ENCODE data around the gene PDCD10. TPM values are rescaled to one million over a fixed set of nuclear protein-coding genes. Genes with fewer than 3 reads are reported as not detected.

PDCD10 gene
- polyA plus RNA-seq, 1 donor from 2014 or later, result 79.1 TPM

- no peaks in the 10 kb centered on the region for H3F3A ChIP-seq (ENCODE audit: insufficient read depth, low read length, poor library complexity, severe bottlenecking)
- no peaks in the 10 kb centered on the region for H3K27me3 ChIP-seq (ENCODE audit: insufficient read depth, low read depth, low read length)
- no peaks in the 10 kb centered on the region for H3K9me2 ChIP-seq (ENCODE audit: insufficient read depth, low read length)
- no peaks in the 10 kb centered on the region for H3K79me2 ChIP-seq (replicated peaks; ENCODE audit: insufficient read depth, low read length)
- no peak overlapping the region for H3K9ac ChIP-seq (ENCODE audit: low read length)
- TF ChIP-seq MXI1 (conservative IDR thresholded peaks at IDR 0.05; ENCODE audit: poor library complexity, severe bottlenecking), result no peak
- TF ChIP-seq, protein P1, sequence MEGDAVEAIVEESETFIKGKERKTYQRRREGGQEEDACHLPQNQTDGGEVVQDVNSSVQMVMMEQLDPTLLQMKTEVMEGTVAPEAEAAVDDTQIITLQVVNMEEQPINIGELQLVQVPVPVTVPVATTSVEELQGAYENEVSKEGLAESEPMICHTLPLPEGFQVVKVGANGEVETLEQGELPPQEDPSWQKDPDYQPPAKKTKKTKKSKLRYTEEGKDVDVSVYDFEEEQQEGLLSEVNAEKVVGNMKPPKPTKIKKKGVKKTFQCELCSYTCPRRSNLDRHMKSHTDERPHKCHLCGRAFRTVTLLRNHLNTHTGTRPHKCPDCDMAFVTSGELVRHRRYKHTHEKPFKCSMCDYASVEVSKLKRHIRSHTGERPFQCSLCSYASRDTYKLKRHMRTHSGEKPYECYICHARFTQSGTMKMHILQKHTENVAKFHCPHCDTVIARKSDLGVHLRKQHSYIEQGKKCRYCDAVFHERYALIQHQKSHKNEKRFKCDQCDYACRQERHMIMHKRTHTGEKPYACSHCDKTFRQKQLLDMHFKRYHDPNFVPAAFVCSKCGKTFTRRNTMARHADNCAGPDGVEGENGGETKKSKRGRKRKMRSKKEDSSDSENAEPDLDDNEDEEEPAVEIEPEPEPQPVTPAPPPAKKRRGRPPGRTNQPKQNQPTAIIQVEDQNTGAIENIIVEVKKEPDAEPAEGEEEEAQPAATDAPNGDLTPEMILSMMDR (IDR thresholded peaks at IDR 0.05; ENCODE audit: poor library complexity, severe bottlenecking), result no peak
- no peak for TF ChIP-seq EZH2 (IDR thresholded peaks at IDR 0.05; ENCODE audit: borderline replicate concordance, insufficient read depth, low read length, poor library complexity, severe bottlenecking)
- no peak for TF ChIP-seq SMC3 (conservative IDR thresholded peaks at IDR 0.05; ENCODE audit: poor library complexity)
- no peak for TF ChIP-seq POLR2AphosphoS5 (IDR thresholded peaks at IDR 0.05)
- no peak for TF ChIP-seq RAD21 (conservative IDR thresholded peaks at IDR 0.05)
- TF ChIP-seq TAF1 (IDR thresholded peaks at IDR 0.05; ENCODE audit: low read depth), result no peak
- no peak for TF ChIP-seq EP300 (conservative IDR thresholded peaks at IDR 0.05; ENCODE audit: poor library complexity, severe bottlenecking)
- H2AFZ ChIP-seq (ENCODE audit: low read depth, low read length), result no peak overlapping the region
- H4K20me1 ChIP-seq (ENCODE audit: insufficient read depth), result no peaks in the 10 kb centered on the region
- no peak overlapping the region for H3K4me2 ChIP-seq (ENCODE audit: low read length)
- no peaks in the 10 kb centered on the region for H3K9me3 ChIP-seq (ENCODE audit: low read length)
- no peak overlapping the region for H3K4me3 ChIP-seq (ENCODE audit: low read length)
- H3K36me3 ChIP-seq (ENCODE audit: insufficient read depth, low read length), result peaks cover 3% of the 10 kb centered on the region
- H3K27ac ChIP-seq (ENCODE audit: low read length), result no peak overlapping the region
These were observed 58.8 kb downstream of the PDCD10 start for GRCh38 chr3:167675848-167676247.

- Histone ChIP-seq H4K20me1 (ENCODE audit: insufficient read depth) (no peaks in the 10 kb centered on the region), H3F3A (ENCODE audit: insufficient read depth, low read length, poor library complexity, severe bottlenecking) (no peaks in the 10 kb centered on the region), H3K9me2 (ENCODE audit: insufficient read depth, low read length) (no peaks in the 10 kb centered on the region), H2AFZ (ENCODE audit: low read depth, low read length) (no peak overlapping the region), H3K36me3 (ENCODE audit: insufficient read depth, low read length) (peaks cover 3% of the 10 kb centered on the region), H3K79me2 (replicated peaks; ENCODE audit: insufficient read depth, low read length) (no peaks in the 10 kb centered on the region), H3K4me3 (ENCODE audit: low read length) (no peak overlapping the region), H3K4me2 (ENCODE audit: low read length) (no peak overlapping the region), H3K9me3 (ENCODE audit: low read length) (no peaks in the 10 kb centered on the region), H3K27ac (ENCODE audit: low read length) (no peak overlapping the region), H3K9ac (ENCODE audit: low read length) (no peak overlapping the region), H3K27me3 (ENCODE audit: insufficient read depth, low read depth, low read length) (no peaks in the 10 kb centered on the region)
- TF ChIP-seq EP300 (conservative IDR thresholded peaks at IDR 0.05; ENCODE audit: poor library complexity, severe bottlenecking) (no peak), MXI1 (conservative IDR thresholded peaks at IDR 0.05; ENCODE audit: poor library complexity, severe bottlenecking) (no peak), SMC3 (conservative IDR thresholded peaks at IDR 0.05; ENCODE audit: poor library complexity) (no peak), POLR2AphosphoS5 (IDR thresholded peaks at IDR 0.05) (no peak), RAD21 (conservative IDR thresholded peaks at IDR 0.05) (no peak), TAF1 (IDR thresholded peaks at IDR 0.05; ENCODE audit: low read depth) (no peak)
These were observed 61.5 kb downstream of the PDCD10 start for GRCh38 chr3:167673221-167673620.

GRCh38 chr3:167671878-167672427 lies 62.7 kb downstream of the PDCD10 start:
- H3K27me3 ChIP-seq (ENCODE audit: insufficient read depth, low read depth, low read length), result no peaks in the 10 kb centered on the region
- H3K9me2 ChIP-seq (ENCODE audit: insufficient read depth, low read length), result no peaks in the 10 kb centered on the region
- no peak overlapping the region for H3K27ac ChIP-seq (ENCODE audit: low read length)
- no peak overlapping the region for H3K4me3 ChIP-seq (ENCODE audit: low read length)
- H3K36me3 ChIP-seq (ENCODE audit: insufficient read depth, low read length), result peaks cover 3% of the 10 kb centered on the region
- no peak overlapping the region for H3K9ac ChIP-seq (ENCODE audit: low read length)
- no peaks in the 10 kb centered on the region for H3F3A ChIP-seq (ENCODE audit: insufficient read depth, low read length, poor library complexity, severe bottlenecking)
- no peak overlapping the region for H3K4me2 ChIP-seq (ENCODE audit: low read length)
- TF ChIP-seq POLR2AphosphoS5 (IDR thresholded peaks at IDR 0.05) (no peak), MXI1 (conservative IDR thresholded peaks at IDR 0.05; ENCODE audit: poor library complexity, severe bottlenecking) (no peak), RAD21 (conservative IDR thresholded peaks at IDR 0.05) (no peak), TAF1 (IDR thresholded peaks at IDR 0.05; ENCODE audit: low read depth) (no peak), EP300 (conservative IDR thresholded peaks at IDR 0.05; ENCODE audit: poor library complexity, severe bottlenecking) (no peak), SMC3 (conservative IDR thresholded peaks at IDR 0.05; ENCODE audit: poor library complexity) (no peak), EZH2 (IDR thresholded peaks at IDR 0.05; ENCODE audit: borderline replicate concordance, insufficient read depth, low read length, poor library complexity, severe bottlenecking) (no peak)
- TF ChIP-seq, protein P2, sequence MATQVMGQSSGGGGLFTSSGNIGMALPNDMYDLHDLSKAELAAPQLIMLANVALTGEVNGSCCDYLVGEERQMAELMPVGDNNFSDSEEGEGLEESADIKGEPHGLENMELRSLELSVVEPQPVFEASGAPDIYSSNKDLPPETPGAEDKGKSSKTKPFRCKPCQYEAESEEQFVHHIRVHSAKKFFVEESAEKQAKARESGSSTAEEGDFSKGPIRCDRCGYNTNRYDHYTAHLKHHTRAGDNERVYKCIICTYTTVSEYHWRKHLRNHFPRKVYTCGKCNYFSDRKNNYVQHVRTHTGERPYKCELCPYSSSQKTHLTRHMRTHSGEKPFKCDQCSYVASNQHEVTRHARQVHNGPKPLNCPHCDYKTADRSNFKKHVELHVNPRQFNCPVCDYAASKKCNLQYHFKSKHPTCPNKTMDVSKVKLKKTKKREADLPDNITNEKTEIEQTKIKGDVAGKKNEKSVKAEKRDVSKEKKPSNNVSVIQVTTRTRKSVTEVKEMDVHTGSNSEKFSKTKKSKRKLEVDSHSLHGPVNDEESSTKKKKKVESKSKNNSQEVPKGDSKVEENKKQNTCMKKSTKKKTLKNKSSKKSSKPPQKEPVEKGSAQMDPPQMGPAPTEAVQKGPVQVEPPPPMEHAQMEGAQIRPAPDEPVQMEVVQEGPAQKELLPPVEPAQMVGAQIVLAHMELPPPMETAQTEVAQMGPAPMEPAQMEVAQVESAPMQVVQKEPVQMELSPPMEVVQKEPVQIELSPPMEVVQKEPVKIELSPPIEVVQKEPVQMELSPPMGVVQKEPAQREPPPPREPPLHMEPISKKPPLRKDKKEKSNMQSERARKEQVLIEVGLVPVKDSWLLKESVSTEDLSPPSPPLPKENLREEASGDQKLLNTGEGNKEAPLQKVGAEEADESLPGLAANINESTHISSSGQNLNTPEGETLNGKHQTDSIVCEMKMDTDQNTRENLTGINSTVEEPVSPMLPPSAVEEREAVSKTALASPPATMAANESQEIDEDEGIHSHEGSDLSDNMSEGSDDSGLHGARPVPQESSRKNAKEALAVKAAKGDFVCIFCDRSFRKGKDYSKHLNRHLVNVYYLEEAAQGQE (IDR thresholded peaks at IDR 0.05; ENCODE audit: borderline replicate concordance), result no peak
- TF ChIP-seq, protein P1 (IDR thresholded peaks at IDR 0.05; ENCODE audit: poor library complexity, severe bottlenecking), result no peak
- no peaks in the 10 kb centered on the region for H4K20me1 ChIP-seq (ENCODE audit: insufficient read depth)
- H3K79me2 ChIP-seq (replicated peaks; ENCODE audit: insufficient read depth, low read length), result no peaks in the 10 kb centered on the region
- H2AFZ ChIP-seq (ENCODE audit: low read depth, low read length), result no peak overlapping the region
- no peaks in the 10 kb centered on the region for H3K9me3 ChIP-seq (ENCODE audit: low read length)

Data from neural cell (in vitro differentiated cells).